SKM-1 treated with dmso at 0.1 percent for 144 hours (cell line): ENCODE results near the gene POLR2C.
"Not testable (repeated sequence)": the region's sequence is repeated elsewhere in the genome, so short reads cannot be mapped to it uniquely, and the experiment has no call there.

Source experiments
- DNase-seq: peaks from one replicate; lab custom pipeline; 2025; ENCODE audit not compliant: unreplicated experiment; lab: John Stamatoyannopoulos, UW

Gene POLR2C

DNA sequence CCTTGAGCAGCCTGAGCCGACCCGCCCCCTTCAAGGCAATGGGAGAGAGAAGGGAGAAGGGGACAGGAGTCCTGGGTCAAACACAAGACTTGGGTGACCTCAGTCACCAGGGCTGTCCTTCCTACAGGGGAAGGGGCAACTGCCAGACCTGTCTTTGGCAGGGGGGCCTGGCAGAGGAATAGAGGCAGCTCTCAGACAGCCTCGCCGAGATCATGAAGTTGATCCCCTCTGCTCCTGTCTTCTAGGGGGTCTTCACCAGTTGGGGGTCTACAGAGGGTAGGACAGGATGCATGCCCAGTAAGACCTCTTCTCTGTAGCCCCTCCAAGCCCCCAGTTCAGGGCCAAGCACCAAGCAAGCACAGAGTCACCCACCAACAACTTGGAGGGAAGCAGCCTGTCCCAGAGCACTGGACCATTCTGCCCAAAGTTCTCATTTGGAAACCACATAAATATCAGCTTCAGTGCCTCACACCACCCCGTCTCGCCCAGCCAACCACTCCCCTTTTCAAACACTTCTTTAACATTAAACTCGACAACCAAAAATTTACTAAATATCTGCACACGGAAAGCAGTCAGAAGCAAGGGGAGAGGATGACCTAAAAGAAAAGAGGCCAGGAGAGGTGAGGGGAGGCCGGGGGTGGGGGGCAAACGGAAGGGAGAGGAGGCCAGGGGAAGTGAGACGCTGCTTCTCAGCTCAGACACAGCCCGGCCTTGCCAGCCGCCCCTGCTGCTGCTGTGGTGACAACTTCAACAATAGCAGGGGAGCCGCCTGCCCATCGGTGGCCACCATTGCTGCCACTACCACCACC, 16.1 kb downstream of the POLR2C start:
- DNase-seq, result no peak

DNA sequence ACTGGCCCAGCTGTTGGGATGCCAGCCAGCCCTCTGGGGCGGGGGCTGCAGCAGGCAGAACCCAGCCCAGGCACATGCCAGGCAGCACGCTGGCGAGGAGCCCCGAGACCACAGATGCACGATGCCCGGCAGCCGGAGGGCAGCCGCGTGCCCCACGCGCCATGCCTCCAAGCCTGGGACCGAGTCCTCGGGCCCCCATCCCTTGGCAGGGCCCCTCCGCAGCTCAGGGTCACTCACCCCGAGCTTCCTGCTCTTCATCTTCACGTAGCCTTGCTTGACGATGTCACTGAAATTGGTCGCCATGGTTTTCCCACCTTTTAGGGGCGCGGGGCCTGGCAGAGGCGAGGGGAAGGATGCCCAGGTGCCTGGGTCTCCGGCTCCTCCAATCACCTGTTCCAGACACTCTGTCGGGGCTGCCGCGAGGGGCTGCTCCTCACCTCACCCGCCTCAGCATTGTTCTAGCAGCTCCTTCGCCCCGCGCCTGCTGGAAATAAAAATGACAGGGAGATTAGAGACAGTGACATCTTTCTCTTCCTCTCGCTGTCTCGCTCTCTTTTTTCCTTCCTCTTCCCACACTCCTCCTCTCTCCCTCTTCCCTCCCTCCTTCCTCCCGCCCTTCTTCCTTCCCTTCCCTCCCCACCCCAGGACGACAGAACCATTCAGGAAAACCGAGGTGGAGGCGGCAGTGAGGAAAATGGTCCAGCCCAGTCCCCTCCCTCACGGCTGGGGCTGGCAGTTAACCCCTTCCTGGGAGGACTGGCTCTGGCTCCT, 16.9 kb downstream of the POLR2C start:
- DNase-seq, result no peak

DNA sequence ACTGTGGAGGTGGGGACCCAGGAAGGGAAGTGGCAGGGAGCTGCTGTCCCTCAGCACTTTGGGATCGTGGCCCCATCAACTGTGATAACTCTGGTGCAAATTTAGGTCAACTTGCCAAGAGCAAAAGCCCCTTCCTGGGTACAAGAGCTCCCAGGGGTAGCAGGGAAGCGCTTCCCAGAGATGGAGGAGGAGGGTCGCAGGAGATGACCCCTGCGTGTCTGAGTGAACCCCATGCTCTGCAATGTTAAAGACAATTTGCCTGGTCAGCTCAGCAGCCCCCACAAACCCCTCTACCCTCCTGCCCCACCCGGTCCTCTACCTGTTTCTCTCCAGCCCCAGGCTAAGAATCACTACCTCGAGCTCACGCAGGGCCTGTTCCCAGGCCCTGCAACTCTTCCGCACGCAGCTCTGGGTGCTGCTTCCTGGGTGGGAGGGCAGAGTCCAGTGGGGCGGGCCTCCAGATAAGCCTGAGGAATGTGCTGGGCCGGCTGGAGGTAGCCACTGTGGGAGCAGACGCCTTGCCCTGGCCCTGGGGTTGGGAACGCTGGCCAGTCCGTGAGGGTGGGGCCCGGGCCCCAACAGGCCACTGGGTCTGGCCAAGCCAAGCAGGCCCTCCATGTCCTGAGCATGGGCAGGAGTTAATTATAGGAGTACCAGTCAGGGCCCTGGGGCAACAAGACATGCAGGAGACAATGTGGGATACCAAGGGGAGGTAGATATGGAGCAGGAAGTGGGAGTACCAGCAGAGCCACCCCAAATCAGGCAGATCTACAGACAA, 17.7 kb downstream of the POLR2C start:
- no peak for DNase-seq

DNA sequence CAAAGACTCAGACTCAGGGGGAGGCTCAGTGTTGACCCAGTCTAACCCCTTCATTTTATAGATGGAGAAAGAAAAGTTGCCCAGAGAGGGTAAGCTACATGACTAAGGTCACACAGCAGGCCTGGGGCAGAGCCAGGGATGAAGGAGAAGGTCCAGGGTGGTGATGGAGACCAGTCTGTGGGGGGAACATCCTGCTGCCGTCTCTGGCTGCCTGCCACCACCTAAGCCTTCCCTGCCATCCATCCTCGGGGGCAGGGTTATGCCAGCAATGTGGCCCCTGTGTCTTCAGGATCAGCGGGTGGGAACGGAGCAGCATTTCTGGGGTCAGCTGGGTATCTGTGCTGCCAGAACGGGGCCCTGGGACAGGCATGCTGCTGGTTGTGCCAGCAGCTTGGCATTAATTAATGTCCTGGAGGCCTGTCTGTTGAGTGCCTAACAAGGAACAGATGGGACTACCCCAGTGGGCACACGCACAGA, 18.3 kb downstream of the POLR2C start:
- DNase-seq, result no peak

DNA sequence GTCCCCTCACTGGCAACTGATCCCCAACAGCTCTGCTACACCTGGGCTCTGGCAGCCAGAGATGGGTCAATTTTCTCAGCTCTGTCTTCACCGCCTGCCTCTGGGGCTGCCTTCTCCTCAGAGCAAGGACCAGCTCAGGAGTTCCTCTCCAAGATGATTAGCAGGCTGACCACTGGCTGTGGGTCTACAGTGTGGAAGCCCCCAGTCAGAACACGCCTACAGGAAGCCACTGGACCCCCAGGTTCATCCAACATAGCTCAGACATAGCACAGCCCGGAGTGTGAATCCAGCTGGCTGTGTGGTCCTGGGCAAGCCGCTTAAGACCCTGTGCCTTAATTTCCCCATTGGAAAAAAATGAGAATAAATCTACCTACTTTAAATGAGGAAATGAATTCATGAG, 18.9 kb downstream of the POLR2C start:
- DNase-seq, result no peak

DNA sequence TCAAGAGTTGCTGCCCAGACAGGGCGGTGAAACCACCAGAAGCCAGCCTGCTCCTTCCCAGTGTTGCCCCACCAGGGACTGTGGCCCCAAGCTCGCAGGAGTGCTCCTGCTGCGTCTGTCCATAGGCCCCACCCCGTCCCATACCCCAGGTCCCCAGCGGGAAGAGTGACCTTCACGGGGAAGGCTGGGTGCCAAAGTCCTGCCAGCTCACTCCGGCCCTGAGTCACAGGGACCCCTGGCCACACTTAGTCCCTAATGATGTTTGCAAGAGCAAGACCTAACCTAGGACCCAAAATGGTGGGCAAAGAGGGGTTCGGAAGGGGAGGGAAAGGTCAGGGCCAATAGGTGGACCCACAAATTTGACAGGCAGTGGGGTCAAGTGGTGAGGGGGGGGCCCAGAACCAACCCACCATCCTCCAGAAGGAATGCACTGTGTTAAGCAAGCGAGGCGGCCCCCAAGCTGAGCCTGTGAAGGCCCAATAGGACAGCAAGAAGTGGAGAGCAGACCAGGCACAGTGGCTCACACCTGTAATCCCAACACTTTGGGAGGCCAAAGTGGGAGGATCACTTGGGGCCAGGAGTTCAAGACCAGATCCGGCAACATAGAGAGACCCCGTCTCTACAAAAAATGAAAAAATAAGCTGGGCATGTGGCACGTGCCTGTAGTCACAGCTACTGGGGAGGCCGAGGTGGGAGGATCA, 20.5 kb downstream of the POLR2C start:
- DNase-seq, result no peak

DNA sequence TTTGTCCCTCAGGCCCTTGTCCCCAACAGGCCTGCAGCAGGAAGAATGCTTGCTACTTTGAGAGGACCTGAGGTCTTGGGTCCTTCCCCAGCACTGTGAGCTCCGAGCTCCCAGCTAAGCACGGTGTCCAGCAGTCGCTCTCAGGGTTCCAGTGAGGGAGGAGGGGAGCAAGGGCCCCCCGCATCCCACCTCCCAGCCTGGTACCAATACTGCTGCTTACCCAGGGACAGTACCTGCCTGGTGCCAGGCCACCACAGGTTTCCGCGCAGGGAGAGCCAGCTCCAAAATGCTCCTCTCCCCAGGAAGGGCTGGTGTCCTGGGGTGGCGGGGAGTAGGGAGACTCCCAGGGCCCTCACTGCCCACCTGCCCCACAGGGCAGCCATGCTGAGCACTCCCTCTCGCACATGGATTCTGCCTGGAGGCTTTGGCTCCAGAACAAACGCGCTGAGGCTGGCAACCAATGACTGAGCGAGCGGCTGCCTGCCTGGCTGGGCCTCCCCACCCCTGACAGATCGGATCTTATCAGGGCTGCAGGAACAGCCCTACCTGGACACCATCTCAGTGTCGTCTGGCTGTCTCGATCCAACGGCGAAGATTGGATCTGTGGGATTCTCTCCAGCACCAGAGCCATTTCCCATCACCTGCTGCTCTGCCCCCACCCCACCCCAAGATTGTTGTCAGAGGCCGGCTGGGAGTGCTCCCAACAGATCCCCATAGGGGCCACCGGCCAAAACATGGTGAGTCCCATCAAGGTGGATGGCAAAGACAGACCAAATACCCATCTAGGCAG, 21.4 kb downstream of the POLR2C start:
- no peak for DNase-seq

DNA sequence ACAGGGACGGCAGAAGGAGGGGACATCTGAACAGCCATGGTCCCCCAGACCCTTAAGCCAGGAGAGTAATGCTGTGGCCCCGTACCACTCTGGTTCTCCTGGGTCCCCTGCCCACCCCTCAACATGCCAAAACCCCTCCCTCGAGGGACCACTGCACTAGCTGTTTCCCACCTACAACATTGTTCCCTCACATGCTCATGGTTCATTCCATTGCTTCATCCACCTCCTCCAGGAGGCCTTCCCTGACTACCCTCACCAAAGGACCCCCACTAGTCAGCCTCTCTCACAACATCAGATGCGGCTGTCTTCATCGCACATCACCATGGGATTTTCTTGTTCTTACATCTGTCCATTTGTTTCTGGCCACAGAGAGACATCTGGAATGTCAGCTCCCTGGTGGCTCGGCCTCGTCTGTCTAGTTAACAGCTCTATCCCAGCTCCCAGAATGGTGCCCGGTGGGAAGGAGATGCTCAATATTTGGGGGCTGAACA, 22.1 kb downstream of the POLR2C start:
- no peak for DNase-seq

DNA sequence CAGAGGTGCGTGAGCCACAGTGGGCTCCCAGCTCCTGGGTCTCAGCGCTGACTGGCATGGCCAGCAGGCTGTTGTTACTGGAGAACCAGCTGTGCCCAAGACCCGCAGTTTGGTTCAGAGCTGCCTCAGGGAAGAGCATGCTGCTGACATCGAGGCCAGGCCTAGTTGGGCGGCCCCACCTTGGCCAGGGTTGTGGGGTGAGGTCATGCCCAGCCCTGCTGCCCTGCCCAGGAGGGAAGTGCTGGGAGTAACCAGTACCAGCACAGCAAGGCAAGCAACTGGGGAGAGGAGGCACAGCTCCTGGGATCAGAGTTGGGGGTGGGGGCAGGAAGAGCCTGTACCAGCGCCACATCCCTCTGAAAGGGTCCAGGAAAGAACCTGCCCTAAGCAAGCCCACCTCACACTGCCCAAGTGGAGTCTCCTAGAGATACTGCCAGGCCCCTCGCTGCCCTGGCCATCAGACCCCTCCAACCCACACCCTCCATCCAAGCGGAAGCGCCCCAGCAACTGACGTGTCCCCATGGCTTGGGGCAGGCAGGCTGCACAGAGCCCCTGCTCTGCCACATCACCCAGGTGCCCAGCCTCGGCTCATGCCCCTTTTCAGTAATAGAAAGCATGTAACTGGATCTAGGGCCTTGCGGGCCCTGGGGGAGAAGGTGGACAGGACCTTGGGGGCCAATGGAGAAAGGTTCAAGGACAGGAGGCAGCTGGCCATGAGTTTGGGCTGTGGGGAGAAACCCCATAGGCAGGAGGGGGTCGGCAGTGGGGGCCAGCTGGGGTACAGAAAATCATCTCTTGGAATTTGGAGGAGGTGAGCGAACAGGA, 22.8 kb downstream of the POLR2C start:
- DNase-seq, result no peak

DNA sequence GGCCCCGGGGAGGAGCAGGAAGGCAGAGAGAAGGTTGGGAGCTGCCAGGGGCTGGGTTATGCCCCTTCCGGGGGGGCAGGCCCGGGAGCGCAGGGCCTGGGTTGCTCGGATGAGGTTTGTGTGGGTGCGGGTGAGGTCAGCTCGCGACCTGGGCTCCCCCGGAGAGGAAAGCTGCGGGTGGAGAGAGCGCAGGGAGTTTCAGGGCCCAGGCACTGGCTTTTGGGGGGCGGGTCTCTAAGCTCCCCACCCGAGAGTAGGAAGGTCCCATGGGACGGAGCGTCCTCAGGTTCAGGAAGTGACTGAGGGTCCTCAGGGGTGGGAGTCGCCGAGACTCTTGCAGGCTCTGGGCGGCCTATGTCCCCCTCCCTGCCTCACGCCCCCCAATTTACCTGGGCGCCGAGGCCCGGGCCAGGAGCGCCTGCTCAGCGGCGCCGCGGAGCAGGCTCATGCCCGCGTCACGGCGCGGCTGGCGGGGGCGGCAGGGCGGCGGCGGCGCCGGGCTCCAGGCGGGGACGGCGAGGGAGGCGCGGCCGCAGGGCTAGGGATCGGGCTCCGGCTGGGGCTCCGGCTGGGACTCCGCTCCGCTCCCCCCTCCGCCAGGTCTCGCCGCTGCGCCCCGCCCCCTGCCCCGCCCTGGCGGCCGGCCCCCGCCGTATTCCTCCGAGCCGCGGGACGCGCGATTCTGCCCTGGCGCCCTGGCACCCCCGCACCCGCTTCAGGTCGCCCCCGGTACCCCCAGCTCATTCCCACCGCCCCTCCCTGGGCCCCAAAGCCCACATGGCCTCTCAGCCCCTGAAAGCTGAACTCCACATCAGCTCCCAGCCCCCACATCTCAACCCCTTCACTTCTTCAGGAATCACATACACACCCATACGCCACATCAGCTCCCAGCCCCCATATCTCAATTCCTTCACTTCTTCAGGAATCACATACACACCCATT, 23.7 kb downstream of the POLR2C start, which contains the start of gene DOK4:
TSS of gene DOK4 (minus strand) at position 578 of the 942 bp plus-strand sequence. CDS start 6,986 bp downstream, outside the sequence.
- peak; percentile 54 for DNase-seq

DNA sequence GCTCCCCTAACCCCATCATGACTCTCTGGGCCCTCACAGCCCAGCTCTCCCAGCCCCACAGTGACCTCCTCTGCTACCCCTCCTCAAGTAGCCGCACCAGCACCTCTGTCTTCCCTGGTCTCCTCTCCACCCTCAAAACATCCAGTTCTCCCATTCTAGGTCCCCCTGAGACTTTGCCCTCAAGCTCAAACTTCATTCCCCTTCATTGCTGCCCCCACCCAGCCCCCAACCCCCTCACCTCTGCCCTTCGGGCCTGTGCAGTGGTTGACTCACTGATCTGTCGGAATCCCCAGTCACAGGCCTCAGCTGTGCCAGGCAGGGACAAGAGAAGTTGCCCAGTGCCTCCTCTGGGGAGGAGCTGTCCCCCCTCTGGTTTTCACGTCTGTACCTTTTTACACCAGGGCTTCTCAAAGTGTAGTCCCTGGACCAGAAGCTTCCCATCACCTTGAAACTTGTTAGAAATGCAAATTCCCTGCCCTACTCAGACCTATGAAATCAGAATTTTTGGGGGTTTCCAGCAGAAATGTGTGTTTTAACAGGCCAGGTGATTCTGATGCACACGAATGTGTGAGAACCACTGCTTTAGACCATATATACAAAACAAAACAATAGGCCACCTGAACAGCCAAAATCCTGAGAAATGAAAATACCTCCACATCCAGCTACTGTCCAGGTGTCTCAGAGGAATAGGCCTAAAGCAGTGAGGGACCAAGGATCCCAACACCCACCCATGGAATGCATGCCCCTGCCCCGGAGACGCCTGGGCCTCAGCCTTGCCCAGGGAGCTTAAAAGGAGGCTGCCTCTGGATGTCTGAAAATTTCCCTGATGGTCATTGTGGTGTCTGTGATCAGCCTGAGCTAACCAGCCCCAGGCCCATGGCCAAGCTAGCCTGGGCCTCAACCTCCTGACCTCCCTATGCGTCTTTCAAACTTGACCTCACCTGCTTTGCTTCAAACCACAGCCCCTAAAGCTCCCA, 24.7 kb downstream of the POLR2C start:
- DNase-seq, result no peak

DNA sequence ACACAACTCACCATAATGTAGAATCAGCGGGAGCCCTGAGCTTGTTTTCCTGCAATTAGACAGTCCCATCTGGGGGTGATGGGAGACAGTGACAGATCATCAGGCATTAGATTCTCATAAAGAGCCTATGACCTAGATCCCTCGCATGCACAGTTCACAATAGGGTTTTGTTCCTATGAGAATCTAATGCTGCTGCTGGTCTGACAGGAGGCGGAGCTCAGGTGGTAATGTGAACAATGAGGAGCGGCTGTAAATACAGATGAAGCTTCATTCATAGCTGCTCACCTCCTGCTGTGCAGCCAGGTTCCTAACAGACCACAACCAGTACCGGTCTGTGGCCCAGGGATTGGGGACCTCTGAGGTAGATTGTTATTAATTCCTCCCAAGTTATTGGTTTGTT, 26.8 kb downstream of the POLR2C start:
- no peak for DNase-seq

DNA sequence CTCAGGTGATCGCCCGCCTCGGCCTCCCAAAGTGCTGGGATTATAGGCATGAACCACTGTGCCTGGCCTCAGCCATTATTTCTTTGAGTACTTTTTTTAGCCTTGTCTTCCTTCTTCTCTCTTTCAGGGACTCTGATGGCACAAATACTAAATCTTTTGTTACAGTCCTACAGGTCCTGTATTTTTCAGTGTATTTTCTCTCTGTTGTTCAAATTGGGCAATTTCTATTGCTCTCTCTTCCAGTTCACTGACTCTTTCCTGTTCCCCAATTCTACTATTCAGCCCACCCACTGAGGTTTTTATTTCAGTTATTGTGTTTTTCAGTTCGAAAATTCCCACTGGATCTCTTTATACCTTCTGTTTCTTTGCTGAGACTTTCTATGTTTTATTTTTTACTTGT, 31.3 kb downstream of the POLR2C start:
- DNase-seq, result no peak

DNA sequence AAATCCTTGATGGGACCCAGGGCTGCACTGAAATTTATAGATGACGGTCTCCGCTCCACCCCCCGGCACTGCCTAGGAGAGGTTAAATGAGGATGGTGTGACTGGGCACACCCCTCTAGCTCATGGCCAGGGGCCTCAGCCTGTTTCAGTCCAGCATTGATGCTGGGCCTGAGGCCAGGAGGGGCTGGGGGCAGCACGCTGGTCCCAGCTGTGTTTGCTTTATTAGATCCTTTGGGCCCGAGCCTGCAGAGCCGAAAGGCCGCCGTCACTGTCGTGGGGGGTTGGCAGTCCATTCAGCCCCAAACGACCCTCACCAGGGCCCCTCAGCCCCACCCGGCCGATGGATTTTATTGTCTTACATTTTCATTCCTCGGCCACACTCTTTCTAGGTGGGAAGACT, 34.6 kb downstream of the POLR2C start:
- DNase-seq, result no peak

DNA sequence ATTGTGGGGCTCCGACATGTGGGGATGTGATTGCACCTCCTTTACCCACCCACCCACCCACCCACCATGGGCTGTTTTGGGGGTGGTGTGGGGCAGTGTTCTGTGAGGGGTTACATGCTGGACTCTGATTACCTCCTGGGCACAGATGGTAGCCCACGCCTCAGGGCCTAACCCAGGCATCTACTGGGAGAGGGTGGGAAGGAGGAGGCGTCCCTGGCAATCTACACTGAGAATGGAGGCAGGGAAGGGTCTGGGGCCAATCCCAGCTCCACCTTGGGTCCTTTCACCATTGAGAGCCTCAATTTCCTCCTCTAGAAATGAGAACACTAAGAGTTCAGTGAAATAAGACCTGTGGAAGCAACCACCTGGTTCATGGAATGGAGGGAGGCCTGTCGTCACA, 35.6 kb downstream of the POLR2C start:
- no peak for DNase-seq

DNA sequence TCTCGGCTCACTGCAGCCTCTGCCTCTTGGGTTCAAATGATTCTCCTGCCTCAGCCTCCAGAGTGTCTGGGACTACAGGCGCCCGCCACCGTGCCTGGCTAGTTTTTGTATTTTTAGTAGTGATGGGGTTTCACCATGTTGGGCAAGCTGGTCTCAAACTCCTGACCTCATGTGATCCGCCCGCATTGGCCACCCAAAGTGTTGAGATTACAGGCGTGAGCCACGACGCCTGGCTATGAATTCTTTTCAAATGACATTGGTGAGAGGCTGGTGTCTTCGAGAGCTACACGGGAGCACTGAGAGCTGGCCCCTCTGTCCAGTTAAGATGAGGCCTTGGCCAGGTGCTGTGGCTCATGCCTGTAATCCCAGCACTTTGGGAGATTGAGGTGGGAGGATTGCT, 37.5 kb downstream of the POLR2C start:
- DNase-seq, result not testable (repeated sequence)
